HEK293T (cell line): Measurements from ENCODE around the gene GYS1.

Experiments used
- ARNT ChIP-seq: fragments of 450-650 bp; IDR thresholded peaks from 2 replicates; pipeline ENCODE4 v1.6.1; 2017; ENCODE audit warnings: mild to moderate bottlenecking
- BHLHE40 ChIP-seq: fragments of 450-650 bp; IDR thresholded peaks from 2 replicates; pipeline ENCODE4 v1.6.1; 2016; ENCODE audit warnings: mild to moderate bottlenecking, moderate library complexity, borderline replicate concordance
- CTBP1 ChIP-seq: fragments of 450-650 bp; IDR thresholded peaks from 2 replicates; pipeline ENCODE4 v1.6.1; 2016; ENCODE audit warnings: borderline replicate concordance
- ELF4 ChIP-seq: fragments of 450-650 bp; IDR thresholded peaks from 2 replicates; pipeline ENCODE4 v1.6.1; 2017; ENCODE audit warnings: antibody characterized with exemption
- FOXA1 ChIP-seq: fragments of 450-650 bp; IDR thresholded peaks from 2 replicates; pipeline ENCODE4 v1.6.1; 2016; ENCODE audit warnings: mild to moderate bottlenecking
- FOXK2 ChIP-seq: fragments of 450-650 bp; IDR thresholded peaks from 2 replicates; pipeline ENCODE4 v1.6.1; 2016; ENCODE audit warnings: mild to moderate bottlenecking
- FOXM1 ChIP-seq: fragments of 450-650 bp; IDR thresholded peaks from 2 replicates; pipeline ENCODE4 v1.6.1; 2017; ENCODE audit warnings: mild to moderate bottlenecking, borderline replicate concordance
- L3MBTL2 ChIP-seq: fragments of 450-650 bp; conservative IDR thresholded peaks from 2 replicates; pipeline ENCODE4 v1.6.1; 2016; ENCODE audit warnings: mild to moderate bottlenecking
- LEF1 ChIP-seq: fragments of 450-650 bp; IDR thresholded peaks from 2 replicates; pipeline ENCODE4 v1.6.1; 2017; ENCODE audit warnings: mild to moderate bottlenecking, borderline replicate concordance
- NFRKB ChIP-seq: fragments of 450-650 bp; IDR thresholded peaks from 2 replicates; pipeline ENCODE4 v1.6.1; 2016; ENCODE audit warnings: mild to moderate bottlenecking, moderate library complexity
- SP1 ChIP-seq: fragments of 450-650 bp; IDR thresholded peaks from 2 replicates; pipeline ENCODE4 v1.6.1; 2017
- SUZ12 ChIP-seq: fragments of 450-650 bp; IDR thresholded peaks from 2 replicates; pipeline ENCODE4 v1.6.1; 2016; ENCODE audit warnings: mild to moderate bottlenecking
- TARDBP ChIP-seq: fragments of 450-650 bp; IDR thresholded peaks from 2 replicates; pipeline ENCODE4 v1.6.1; 2016
- ZNF384 ChIP-seq: fragments of 450-650 bp; IDR thresholded peaks from 2 replicates; pipeline ENCODE4 v1.6.1; 2016

DNA sequence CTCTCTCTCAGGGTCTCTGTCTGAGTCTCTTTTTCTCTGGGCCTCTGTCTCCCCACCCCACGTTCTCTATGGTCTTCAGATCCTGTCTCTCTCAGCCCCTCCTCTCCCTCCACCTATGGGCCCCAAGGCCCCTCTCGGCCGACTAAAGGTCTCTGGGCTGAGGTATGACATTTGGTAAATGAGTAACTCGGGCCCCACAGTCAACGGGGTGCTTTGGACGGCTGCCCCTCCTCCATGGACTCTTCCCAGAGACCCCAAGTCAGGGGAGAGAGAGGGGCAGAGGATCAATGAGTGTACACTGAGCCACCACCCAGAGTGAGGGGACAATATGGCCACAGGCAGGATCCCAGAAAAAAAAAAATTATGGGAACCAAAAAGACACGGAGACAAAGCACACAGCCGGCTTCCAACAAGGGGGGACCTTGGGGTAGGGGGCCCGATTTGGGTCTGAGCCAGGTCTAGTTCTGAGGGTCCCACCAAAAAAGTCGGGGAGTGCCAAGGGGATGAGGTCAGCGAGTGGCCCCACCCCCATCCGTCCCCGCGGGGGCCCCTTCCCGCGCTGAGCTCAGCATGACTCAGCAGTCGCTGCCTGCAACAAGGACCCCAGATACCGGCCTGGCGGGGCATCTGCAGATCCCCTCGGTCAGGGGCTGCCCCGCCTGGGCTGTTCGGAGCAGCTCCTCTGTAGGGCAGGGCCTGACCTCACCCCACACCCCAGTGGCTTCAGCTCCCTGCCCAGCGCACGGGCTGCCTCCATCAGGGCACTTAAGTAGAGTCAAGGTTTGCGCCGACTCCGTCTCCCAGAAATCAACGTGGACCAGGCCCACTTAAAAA is 29.5 kb downstream of the GYS1 start:
- TF ChIP-seq TARDBP (no peak), FOXA1 (no peak), ZNF384 (no peak), NFRKB (no peak), LEF1 (no peak), BHLHE40 (no peak), L3MBTL2 (no peak), SP1 (no peak), FOXM1 (no peak), SUZ12 (no peak), FOXK2 (no peak), ARNT (no peak), ELF4 (no peak), CTBP1 (no peak)
